HG02840 (cell line): Measurements from ENCODE around the gene PGLYRP3.
"Not testable (repeated sequence)": the region's sequence is repeated elsewhere in the genome, so short reads cannot be mapped to it uniquely, and the experiment has no call there.

Source experiments
- ATAC-seq: cut with Tn5 transposase; IDR thresholded peaks from one replicate; pipeline ENCODE4 v1.9.1; 2021; ENCODE audit warnings: mild to moderate bottlenecking, moderate library complexity, moderate number of reproducible peaks; ENCODE audit not compliant: unreplicated experiment, low FRiP score

PGLYRP3 gene

GRCh38 chr1:153349363-153350320 is 36.9 kb upstream of the PGLYRP3 start:
- no peak for ATAC-seq

GRCh38 chr1:153348511-153349362 is 36.0 kb upstream of the PGLYRP3 start, which contains the start of gene PGLYRP4:
TSS of gene PGLYRP4 (minus strand) at chr1:153348841. CDS start at chr1:153347932, 909 bp downstream.
- no peak for ATAC-seq

- ATAC-seq = no peak
These were observed 35.1 kb upstream of the PGLYRP3 start for GRCh38 chr1:153347856-153348255.

GRCh38 chr1:153347049-153347448 is 34.3 kb upstream of the PGLYRP3 start:
- ATAC-seq = not testable (repeated sequence)

- ATAC-seq = no peak
These were observed 33.4 kb upstream of the PGLYRP3 start for GRCh38 chr1:153346077-153346723.

- ATAC-seq = no peak
These were observed 32.7 kb upstream of the PGLYRP3 start for GRCh38 chr1:153345187-153346076.

- no peak for ATAC-seq
These were observed 31.9 kb upstream of the PGLYRP3 start for GRCh38 chr1:153344718-153345025.

GRCh38 chr1:153343811-153344717 is 31.3 kb upstream of the PGLYRP3 start:
- ATAC-seq = no peak

GRCh38 chr1:153343040-153343681 is 30.4 kb upstream of the PGLYRP3 start:
- no peak for ATAC-seq

- ATAC-seq = no peak
These were observed 29.4 kb upstream of the PGLYRP3 start for GRCh38 chr1:153342178-153342577.

GRCh38 chr1:153341431-153341934 is 28.7 kb upstream of the PGLYRP3 start:
- ATAC-seq = no peak

- ATAC-seq = no peak
These were observed 27.6 kb upstream of the PGLYRP3 start for GRCh38 chr1:153340356-153340755.

- ATAC-seq = no peak
These were observed 27.1 kb upstream of the PGLYRP3 start for GRCh38 chr1:153339802-153340201.

- no peak for ATAC-seq
These were observed 25.5 kb upstream of the PGLYRP3 start for GRCh38 chr1:153337980-153338853.

GRCh38 chr1:153336650-153337049 is 23.9 kb upstream of the PGLYRP3 start:
- ATAC-seq = no peak

GRCh38 chr1:153333902-153334301 is 21.1 kb upstream of the PGLYRP3 start:
- ATAC-seq = no peak

GRCh38 chr1:153324912-153325311 is 12.2 kb upstream of the PGLYRP3 start:
- ATAC-seq = no peak
